SIG-M5 (cell line): Measurements from ENCODE around the gene DIAPH2.
"Not testable (repeated sequence)": the region's sequence is repeated elsewhere in the genome, so short reads cannot be mapped to it uniquely, and the experiment has no call there.

Experiments
- DNase-seq: peaks from one replicate; lab custom pipeline; 2025; lab: John Stamatoyannopoulos, UW

Gene DIAPH2

DNA sequence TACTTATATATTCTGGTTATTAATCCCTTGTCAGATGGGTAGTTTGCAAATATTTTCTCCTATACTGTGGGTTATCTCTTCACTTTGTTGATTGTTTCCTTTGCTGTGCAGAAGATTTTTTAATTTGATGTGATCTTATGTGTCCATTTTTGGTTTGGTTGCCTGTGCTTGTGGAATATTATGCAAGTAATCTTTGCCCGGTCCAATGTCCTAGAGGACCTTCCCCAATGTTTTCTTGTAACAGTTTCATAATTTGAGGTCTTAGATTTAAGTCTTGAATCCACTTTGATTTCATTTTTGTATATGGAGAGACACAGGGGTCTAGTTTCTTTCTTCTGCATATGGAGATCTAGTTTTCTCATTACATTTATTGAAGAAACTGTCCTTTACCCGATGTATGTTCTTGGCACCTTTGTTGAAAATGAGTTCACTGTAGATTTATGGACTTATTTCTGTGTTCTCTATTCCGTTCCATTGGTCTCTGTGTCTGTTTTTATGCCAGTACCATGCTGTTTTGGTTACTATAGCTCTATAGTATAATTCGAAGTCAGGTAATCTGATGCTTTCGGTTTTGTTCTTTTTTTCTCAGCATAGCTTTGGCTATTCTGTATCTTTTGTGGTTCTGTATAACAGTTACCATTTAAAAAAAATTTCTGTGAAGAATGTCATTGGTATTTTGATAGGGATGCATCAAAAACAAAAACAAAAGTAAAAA, 34.7 kb downstream of the DIAPH2 start:
- no peak for DNase-seq

DNA sequence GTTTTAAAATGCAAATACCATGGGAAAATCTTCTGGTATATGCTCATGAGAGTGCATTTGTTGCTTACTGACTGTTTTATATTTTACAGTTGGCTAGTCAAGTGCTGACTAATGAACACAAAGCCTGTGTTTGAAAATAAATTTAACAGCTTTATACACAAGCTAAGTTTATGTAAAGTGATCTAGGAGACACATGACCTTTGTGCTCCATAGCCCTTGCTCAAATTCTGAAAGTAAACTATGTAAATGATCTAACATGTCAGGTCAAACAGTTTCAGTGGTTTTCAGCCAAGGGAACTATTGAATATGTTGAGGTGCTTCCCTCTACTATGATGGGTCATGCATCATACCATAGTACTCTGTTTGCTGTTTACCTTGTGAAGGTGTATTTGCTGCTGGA, 36.7 kb downstream of the DIAPH2 start:
- no peak for DNase-seq

DNA sequence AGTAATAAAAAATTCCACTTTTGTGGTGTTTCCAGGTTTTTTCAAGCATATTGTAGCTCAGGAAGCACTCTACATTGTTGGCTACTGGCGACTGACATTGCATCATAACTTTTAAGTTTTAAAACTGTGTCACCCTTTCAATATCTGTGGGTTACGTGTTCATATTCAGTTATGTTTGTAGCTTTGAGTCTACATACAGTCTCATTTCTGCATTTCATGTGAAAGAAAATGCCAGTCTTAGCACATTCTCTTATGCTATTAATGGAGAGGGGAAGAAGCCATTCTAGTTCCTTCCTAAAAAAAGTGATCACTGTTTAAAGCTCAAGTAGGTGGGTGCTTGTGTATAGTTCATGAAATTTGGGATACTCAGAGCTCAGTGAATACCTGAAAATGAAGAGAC, 38.1 kb downstream of the DIAPH2 start:
- DNase-seq: no peak

DNA sequence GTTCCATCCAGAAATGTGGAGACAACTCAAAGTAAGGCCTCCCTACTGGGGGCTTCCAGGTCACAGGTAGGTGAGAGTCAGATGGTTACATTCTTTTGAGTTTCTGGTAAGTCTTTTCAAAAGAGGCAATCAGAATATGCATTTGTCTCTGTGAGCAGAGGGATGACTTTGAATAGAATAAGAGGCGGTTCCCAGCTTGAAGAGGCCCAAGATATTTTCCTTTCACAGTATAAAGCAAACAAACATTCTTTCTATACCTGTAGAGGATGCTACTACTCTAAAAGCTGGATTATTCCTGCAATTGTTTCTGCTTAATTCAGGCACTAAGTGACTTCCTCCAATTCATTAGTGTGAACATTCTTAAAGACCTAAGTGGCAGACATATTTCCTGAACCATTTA, 44.4 kb downstream of the DIAPH2 start:
- no peak for DNase-seq

DNA sequence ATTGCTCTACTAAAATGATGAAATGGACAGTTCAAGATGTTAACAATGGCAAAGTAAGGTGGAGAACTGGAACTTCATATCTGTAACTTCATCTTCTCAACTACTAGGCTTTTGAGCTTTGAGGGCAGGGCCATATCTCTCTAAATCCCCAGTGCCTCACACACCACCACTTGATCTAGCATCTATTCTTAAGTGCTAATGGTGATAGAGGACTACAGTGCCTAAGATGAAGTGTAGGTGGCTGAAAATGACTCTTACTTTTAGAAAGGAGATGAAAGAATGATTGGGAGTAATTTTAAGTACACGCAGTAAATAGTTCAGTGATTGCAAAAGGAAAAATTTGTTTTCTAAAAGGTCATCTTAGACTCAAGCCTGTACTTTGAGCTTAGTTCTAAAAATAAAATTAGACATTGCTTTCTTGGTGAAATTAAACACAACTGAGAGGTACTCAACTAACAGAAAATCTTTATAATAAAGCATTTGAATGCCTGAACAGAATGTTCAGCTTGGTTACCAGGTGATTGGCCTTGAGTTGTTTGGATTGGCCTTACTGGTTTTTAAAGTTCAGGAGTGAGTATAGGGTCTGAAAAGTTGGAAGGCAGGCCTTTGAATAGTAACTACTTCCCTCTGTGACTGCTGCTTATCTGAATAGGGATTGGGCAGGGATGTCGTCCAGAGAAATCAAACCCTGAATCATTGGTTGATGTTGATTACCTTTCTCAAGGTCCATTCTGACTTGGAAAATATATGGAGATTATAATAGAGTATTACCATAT, 45.4 kb downstream of the DIAPH2 start:
- DNase-seq: no peak

DNA sequence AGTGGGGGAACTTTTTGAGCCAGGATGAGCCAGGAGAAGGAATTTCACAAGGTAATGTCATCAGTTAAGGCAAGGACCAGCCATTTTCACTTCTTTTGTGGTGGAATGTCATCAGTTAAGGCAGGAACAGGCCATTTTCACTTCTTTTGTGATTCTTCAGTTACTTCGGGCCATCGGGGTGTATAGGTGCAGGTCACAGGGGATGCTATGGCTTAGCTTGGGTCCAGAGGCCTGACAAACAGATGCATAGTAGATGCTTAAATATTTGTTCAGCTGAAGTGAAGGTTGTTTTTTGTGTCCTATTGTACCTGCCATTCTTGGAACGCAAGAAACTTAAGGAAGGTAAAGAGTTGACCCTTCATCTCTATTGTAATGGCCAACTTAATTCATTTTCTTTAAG, 46.4 kb downstream of the DIAPH2 start:
- DNase-seq: not testable (repeated sequence)

DNA sequence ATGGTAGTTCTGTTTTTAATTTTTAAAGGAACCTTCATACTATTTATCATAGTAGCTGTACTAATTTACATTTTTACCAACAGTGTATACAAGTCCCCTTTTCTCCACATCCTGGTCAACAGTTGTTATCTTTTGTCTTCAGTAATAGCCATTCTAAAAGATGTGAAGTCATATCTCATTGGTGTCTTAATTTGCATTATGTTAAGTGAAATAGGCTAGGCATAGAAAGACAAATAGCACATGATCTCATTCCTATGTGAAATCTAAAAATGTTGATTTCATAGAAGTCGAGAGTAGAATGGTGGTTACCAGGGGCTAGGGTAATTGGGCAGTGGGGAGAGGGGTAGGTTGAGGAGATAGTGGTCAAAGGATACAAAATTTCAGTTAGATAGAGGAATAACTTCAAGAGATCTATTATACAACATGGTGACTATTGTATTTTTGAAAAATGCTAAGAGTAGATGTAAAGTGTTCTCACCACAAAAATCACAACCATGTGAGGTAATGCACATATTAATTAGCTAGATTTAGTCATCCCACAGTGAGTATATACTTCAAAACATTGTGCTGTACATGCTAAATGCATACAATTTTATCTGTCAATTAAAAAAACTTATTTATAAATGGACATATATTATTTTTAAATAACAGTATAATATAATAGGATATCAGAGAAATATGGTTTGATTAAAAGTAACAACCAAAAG, 58.9 kb downstream of the DIAPH2 start:
- no peak for DNase-seq

DNA sequence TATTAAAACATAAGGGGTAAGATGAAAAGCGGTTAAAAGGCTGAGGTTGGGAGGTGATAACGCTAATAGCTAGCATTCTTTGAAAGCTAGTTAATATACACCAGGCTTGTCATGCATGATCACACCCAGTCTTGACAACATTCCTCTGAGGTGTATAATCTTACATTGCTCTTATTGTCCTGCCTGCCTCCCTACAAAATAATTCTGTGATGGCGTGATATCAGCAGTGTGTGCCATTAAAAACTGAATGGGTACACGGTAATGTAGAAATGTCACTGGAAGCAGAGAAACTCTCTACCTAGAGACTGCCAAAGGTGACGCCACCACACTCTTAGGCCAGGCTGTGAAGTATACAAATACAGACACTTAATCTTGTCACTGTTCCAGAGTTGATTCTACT, 68.1 kb downstream of the DIAPH2 start:
- no peak for DNase-seq

DNA sequence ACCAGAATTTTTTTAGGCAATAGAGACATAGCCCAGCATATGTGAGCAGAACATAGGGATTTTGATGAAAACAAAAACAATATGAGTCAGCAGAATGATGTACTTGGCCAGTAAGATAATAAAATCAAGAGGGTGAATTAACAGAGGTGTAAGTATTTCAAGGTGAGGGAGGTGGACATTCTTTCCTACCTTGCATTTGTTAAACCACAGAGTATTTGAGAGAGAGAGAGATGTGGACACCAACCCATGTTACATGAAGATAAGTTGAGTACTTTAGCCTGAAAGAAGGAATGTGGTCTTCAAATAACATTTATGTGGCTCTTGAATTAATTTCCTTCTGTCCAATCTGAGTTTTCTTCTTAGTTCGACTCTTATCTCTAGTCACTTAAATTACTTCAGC, 68.6 kb downstream of the DIAPH2 start:
- no peak for DNase-seq

DNA sequence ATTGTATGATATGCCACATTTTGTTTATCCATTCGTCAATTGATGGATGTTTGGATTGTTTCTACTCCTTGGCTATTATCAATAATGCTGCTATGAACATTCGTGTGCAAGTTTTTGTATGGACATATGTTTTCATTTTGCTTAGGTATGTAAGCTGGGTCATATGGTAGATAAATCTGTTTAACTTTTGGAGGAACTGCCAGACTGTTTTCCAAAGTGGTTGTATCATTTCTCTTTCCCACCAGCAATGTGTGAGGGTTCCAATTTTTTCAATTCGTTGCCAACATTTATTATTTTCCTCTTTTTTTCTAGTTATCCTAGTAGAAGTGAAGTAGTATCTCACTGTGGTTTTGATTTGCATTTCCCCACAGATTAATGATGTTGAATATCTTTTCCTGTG, 71.8 kb downstream of the DIAPH2 start:
- no peak for DNase-seq

DNA sequence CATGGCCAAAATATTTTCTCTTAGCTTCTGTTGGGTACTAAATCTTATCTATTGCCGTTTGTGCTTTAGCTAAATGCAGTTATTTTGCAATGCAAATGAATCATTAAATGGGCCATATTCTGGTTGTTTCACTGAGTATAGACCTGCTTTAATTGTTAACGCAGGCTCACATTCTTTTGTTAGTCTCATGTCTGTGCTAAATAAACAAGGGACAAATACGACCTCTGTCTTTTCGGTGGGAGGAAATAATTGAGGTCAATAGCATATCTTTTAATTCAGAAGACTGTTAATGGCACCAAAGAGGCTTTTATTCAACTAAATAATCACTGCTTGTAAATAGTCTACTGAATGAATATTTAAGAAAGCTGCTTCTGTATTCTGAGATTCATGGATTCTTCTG, 76.9 kb downstream of the DIAPH2 start:
- no peak for DNase-seq

DNA sequence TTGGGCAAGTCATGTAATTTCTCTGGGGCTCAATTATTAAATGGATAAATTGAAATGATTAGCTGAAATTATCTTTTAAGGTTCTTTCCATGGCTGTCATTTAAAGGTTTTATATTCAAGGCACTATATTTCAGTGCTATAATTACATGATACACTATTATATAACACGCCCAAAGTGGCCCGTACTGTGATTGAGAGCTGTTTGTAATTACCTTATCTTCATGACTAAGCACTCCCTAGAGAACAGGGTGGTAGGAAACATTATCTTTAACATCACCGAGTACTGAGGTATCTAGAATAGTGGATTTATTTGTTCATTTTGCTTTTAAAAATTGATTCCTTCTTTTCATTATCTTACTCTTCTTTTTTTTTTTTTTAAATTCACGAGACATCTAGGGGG, 79.0 kb downstream of the DIAPH2 start:
- no peak for DNase-seq

DNA sequence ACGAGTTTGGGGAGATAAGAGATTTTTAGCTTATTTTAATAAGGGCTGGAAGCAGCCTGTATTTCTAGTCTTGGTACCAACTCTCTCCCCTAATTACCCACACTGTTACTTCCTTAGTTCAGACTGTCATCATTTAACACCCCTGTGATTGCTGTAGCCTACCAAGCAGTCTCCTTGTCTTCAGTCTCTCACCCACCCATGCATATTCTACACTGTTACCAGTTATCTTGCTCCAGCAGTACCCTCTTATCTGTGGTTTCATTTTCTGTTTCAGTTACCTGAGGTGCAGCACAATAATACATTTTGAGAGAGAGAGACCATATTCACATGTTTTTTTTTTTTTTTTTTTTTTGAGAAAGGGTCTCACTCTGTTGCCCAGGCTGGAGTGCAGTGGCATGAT, 80.2 kb downstream of the DIAPH2 start:
- DNase-seq: no peak

DNA sequence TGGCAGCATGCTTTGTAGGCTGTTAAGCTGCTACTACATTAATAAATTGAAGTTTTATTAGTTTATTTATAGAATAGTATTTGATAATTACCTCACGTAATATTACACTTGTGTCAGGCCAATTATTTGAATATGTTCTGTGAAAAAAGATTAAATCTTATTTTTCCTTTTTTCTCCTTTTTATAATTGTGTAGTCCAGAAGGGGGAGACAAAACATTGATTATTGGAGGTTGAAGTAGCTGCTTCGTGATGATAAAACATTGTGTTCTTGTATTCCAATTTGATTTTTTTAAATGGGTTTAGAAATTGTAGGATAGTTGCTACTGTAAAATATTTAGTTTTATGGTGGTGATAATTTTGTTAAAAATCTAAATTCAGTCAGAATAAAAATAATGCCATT, 85.7 kb downstream of the DIAPH2 start:
- no peak for DNase-seq

DNA sequence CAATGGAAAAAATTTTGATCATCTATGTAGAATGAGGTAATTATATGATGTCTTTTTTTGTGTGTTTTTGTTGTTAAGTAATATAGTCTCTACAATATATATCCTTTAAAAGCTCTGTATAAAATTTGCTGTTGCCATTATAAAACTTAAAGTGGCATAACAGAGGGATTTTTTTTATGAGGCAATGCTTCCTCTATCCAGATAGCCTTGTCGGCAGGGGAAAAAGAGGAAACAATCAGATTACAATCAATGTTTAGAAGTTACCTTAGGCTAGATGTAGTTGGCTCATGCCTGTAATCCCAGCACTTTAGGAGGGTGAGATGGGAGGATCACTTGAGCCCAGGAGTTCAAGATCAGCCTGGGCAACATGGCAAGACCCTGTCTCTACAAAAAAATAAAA, 86.8 kb downstream of the DIAPH2 start:
- DNase-seq: no peak

DNA sequence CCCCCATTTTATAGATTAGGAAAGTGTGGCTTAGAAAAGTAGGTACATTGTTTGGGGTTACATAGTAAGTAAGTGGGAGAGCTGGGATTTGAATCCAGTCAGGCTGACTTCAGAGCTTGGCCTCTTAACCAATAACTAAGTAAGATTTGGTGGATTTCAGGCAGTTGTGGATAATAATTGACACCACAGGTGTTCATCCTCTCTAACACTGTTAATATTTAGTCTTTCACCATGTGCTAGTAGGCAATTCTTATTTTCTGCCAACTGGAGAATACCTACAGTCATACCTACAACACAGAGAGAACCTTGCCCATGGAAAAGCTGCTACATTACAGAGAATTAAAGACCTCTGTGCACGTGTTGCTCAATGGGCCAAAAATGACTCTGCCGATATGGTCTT, 89.5 kb downstream of the DIAPH2 start:
- DNase-seq: no peak

DNA sequence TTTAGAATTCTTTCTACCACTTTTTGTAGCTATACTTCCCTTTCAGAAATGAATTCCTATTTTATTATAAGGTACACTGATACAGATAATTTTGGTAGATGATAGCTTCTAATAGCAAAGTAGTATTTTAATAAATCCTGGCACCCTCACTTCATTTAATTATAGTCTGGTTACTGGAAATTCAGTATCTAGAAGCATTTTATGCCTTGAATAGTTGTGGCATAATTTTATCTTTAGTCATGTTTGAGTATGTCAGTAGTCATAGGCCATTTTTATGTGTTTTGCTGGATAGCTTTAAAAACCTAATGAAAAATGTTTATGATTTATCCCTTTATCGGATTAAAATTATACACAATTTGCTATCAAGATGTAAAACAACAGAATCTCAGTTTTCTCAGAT, 92.3 kb downstream of the DIAPH2 start:
- DNase-seq: no peak

DNA sequence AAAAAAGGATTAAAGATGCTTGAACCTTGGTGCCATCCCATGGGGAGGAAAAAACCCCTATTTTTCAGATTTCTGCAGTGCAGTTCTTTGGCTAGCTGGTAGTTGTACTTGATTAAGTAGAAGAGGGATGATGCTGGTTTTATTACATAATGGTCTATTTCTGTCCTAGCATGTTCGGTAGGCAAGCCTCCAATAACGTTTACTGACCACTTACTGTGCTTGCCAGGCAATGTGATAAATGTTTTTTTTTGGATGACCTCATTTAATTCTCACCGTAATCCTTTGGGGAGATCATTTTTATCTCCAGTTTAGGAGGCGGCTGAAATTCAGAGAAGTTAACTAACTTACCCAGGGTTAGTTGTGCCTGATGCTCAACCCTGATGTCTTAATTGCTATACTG, 106.9 kb downstream of the DIAPH2 start:
- DNase-seq: no peak

DNA sequence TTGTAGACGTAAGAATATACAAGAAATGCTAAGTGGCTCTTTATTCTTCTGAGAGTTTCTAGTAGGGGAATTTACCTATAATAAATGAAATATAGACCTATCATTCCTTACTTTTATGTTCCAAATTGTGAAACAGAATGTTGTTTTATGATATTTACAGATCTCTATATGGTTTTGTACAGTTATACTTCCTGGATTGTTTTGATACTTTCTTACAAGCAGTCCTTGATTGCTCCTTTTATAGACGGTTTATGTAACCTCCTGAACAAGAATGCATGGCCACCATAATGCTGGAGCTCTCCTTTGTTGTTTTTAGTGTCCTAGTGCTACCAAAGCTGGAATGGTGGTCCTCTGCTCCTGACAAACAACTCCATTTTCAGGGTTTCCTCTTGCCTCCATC, 107.4 kb downstream of the DIAPH2 start:
- no peak for DNase-seq

DNA sequence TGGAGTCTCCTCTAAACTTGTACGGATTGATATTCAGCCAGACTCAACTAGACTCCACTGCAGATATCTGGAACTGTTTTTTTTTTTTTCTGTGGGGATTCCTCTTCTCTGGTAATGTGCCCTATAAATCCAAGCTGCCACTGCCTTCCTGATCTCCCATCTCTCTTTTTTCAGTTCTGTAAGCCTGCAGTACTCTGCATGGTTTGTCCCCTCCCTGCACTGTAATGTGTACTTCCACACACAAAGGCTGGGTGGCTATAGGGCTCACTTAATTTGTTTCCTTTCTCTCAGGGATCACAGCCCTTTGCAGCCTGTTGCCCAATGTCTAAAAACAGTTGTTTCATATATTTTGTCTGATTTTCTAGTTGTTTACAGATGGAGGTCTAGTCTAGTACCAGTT, 114.3 kb downstream of the DIAPH2 start:
- DNase-seq: no peak

DNA sequence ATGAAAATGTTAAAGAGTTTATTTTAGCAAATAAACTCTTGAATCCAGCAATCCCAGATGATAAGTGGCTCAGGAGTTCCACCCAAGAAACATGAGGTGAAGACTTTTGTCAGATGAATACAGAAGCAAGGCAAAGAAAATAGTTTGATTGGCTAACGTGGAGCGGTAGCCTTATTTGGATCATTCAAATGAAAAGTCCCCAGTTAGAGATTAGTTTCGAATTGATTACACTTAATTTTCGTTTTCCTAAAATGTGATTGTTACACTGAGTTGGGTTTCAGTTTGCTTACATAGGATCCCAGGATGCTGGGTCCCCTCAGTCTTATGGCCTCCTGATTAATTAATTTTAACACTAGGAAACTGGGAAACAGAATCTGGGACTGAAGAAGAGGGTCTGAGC, 122.7 kb downstream of the DIAPH2 start:
- no peak for DNase-seq

DNA sequence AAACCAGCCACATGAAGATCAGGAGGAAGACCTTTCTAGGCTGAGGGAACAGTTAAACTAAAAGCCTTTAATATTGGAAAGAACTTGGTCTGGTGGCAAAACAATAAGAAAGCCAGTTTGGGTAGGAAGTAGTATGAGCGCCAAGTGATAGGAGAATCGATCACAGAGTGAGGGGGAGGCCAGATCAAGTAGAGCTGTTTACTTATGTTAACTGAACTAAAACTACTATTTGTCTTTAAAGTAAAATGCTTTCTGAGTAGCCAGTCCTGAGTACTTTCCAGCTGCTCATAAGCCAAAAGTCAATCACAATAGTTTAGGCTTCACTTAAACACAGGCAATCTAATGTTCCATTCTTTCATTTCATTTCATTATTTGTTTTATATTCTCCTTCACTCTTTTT, 136.3 kb downstream of the DIAPH2 start:
- no peak for DNase-seq

DNA sequence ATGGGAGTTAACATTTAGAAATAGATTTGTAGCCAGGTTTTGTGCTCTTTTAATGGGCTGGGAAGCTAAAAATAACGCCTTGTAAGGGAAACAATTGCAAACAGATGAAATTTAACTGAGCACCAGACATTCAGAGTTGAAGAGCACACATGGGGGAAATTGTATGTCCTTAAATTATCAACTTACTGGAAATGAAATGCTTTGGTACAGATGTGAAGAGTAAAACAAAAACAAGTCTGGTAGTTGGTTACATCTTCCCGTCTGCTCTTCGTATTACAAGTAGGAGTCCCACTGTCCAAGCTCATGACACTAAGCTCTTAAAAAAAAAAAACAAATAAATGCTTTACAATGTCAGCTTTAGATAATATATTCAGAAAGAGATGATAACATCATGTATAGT, 139.5 kb downstream of the DIAPH2 start:
- no peak for DNase-seq
